Stomach smooth muscle (tissue), 2 donors: Measurements from ENCODE around the gene ZNF609.
"Not testable (repeated sequence)": the region's sequence is repeated elsewhere in the genome, so short reads cannot be mapped to it uniquely, and the experiment has no call there.

Experiments used
- H3K27ac ChIP-seq: one replicate; pipeline ENCODE4 v1.7.0; 2013; ENCODE audit warnings: mild to moderate bottlenecking, low read length, inconsistent platforms
- H3K27me3 ChIP-seq, 2 donors: one replicate each; pipeline ENCODE4 v1.7.0; 2013; ENCODE audit warnings: low read length in 2 of 2; ENCODE audit not compliant: insufficient read depth in 2 of 2, control insufficient read depth in 1 of 2
- H3K36me3 ChIP-seq, 2 donors: one replicate each; pipeline ENCODE4 v1.7.0; 2013; ENCODE audit warnings: low read length in 2 of 2; ENCODE audit not compliant: control insufficient read depth in 2 of 2, insufficient read depth in 2 of 2
- H3K4me1 ChIP-seq: one replicate; pipeline ENCODE4 v1.7.0; 2013; ENCODE audit warnings: low read length; ENCODE audit not compliant: control insufficient read depth, insufficient read depth
- H3K4me3 ChIP-seq, 2 donors: one replicate each; pipeline ENCODE4 v1.7.0; 2013; ENCODE audit warnings: low read length in 2 of 2
- H3K9ac ChIP-seq, 2 donors: one replicate each; pipeline ENCODE4 v1.7.0; 2013; ENCODE audit warnings: low read length in 2 of 2, mild to moderate bottlenecking in 1 of 2
- H3K9me3 ChIP-seq, 2 donors: one replicate each; pipeline ENCODE4 v1.7.0; 2013; ENCODE audit warnings: low read length in 2 of 2; ENCODE audit not compliant: control insufficient read depth in 2 of 2
- donor health status: healthy.
- donor health status: Pancreatic carcinoma.

The ZNF609 gene

DNA sequence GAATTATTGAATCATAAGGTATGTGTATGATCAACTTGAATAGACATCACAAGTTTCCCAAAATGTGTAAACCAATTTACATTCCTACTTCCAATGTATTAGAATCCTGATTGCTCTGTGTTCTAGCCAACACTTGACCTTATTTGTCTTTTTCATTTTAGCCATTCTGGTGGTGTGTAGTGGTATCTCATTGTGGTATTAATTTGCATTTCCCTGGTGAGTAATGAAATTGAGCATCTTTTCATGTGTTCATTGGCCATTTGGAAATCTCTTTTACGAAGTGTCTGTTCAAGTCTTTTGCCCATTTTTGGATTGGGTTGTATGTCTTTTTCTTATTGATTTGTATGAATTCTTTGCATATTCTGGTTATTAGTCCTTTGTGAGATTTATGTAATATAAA is 177.0 kb downstream of the ZNF609 start:
- H3K36me3 ChIP-seq, result peaks cover 0 to 2% of the 10 kb centered on the region in 2 donors
- no peak overlapping the region for H3K4me3 ChIP-seq
- peaks cover 27% of the 10 kb centered on the region for H3K4me1 ChIP-seq
- H3K9me3 ChIP-seq, result no peaks in the 10 kb centered on the region
- no peak overlapping the region for H3K27ac ChIP-seq
- H3K9ac ChIP-seq, result no peak overlapping the region
- no peaks in the 10 kb centered on the region for H3K27me3 ChIP-seq

DNA sequence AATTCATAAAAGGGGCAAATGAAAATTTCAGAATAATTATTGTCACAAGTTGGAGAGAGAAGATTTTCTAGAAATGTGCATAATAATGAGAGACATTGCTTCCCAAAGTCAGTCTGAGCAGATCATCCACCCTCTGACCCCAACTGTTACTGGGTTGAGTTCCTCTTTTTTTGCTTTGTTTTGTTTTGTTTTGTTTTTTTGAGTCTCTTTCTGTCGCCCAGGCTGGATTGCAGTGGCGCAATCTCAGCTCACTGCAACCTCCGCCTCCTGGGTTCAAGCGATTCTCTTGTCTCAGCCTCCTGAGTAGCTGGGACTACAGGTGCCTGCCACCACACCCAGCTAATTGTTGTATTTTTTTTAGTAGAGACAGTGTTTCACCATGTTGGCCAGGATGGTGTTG is 179.4 kb downstream of the ZNF609 start:
- not testable (repeated sequence) for H3K27me3 ChIP-seq, H3K9ac ChIP-seq, H3K4me3 ChIP-seq, H3K27ac ChIP-seq, H3K9me3 ChIP-seq, H3K36me3 ChIP-seq
- peaks cover 19% of the 10 kb centered on the region for H3K4me1 ChIP-seq

DNA sequence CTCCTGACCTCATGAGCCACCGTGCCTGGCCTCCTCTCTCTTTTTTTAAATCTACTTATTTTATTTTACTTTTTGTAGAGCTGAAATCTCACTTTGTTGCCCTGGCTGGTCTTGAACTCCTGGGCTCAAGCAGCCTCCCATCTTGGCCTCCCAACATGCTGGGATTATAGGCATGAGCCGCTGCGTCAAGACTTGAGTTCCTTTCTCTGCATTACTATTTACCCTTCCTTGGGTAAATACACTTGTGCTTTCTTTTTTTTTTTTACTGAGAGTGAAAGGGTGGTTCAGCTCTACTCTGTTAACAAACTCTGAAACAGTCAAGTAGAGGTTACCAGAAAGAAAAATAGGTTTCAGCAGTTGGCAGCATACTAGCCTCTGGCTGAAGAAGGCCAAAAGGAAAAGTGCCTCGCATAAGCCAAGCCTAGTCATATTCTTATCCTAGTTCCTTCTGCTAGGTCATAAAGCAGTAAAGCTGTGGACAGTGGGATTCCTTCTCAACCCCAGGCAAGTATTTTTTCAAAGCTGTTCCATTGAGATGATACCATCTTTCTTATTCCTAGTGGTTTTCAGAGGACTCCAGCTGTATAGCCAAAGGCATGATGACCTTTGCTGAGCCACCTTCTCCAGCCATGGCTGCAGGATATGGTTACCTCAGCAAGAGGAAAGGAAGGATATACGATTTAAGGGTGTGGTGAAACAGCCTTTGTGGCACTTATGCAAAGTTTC is 179.9 kb downstream of the ZNF609 start:
- Histone ChIP-seq H3K4me1 (peaks cover 17% of the 10 kb centered on the region), H3K27me3 (no peaks in the 10 kb centered on the region), H3K4me3 (no peak overlapping the region), H3K9me3 (no peaks in the 10 kb centered on the region), H3K36me3 (no peaks in the 10 kb centered on the region), H3K27ac (peak overlapping the region; percentile 18), H3K9ac (no peak overlapping the region)

DNA sequence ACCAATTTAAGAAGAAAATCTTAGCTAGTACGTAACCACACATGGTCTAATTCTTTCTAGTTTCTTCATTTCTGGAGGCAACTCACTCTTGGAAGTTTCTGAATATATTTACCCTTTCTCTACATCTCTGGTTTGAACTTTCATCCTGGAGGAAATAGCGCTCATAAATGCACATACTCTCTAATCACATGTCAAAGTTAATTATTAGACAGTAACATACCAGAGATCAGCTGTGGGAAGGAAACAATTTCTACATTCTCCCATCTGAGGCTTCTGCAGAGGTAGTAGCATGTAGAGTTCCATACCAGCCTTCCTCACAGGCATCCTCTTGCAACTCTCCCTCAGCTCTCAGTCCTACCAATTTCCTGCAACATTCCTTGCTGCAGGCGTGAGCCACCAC is 182.5 kb downstream of the ZNF609 start:
- H3K36me3 ChIP-seq, result no peaks in the 10 kb centered on the region
- H3K27ac ChIP-seq, result no peak overlapping the region
- no peak overlapping the region for H3K9ac ChIP-seq
- H3K9me3 ChIP-seq, result no peaks in the 10 kb centered on the region
- no peak overlapping the region for H3K4me3 ChIP-seq
- no peaks in the 10 kb centered on the region for H3K27me3 ChIP-seq
- H3K4me1 ChIP-seq, result peaks cover 7% of the 10 kb centered on the region

DNA sequence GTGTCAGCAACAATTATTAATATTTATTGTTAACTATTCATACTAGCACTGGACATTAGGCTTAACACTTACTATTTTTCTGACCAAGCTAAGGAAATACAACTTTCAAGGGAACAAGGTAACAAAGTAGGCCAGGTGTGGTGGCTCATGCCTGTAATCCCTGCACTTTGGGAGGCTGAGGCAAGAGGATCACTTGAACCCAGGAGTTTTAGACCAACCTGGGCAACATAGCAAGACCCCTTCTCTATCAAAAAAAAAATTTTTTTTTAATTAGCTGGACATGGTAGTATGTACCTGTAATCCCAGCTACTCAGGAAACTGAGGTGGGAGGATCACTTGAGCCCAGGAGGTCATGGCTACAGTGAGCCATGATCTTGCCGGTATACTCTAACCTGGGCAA is 183.3 kb downstream of the ZNF609 start:
- no peaks in the 10 kb centered on the region for H3K36me3 ChIP-seq
- H3K27me3 ChIP-seq, result no peaks in the 10 kb centered on the region
- H3K9me3 ChIP-seq, result no peaks in the 10 kb centered on the region
- peaks cover 7% of the 10 kb centered on the region for H3K4me1 ChIP-seq
- no peak overlapping the region for H3K4me3 ChIP-seq
- H3K9ac ChIP-seq, result no peak overlapping the region
- no peak overlapping the region for H3K27ac ChIP-seq

DNA sequence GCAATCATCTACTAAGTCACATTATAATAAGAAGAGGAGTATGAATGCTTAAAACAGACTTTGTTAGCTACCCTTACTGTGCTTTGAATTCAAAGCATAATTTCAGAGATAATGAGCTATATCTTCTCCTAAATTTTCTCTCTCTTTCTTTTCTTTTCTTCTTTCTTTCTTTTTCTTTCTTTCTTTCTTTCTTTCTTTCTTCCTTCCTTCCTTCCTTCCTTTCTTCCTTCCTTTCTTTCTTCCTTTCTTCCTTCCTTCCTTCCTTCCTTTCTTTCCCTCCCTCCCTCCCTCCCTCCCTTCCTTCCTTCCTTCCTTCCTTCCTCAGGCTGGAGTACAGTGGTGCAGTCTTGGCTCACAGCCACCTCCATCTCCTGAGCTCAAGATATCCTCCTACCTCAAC is 184.4 kb downstream of the ZNF609 start:
- H3K4me3 ChIP-seq, result not testable (repeated sequence)

DNA sequence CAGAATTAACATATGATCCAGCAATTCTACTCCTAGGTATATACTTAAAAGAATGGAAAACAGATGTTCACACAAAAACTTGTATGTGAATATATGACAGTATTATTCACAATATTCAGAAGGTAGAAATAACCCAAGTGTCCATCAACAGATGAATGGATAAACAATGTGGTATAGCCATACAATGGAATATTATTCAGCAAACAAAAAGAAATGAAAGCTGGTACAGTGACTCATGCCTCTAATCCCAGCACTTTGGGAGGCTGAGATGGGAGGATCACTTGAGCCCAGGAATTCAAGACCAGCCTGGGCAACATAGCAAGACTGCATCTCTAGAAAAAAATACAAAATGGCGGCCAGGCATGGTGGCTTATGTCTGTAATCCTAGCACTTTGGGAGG is 185.6 kb downstream of the ZNF609 start:
- no peak overlapping the region for H3K27ac ChIP-seq
- no peaks in the 10 kb centered on the region for H3K4me1 ChIP-seq
- H3K36me3 ChIP-seq, result no peaks in the 10 kb centered on the region
- no peaks in the 10 kb centered on the region for H3K9me3 ChIP-seq
- no peaks in the 10 kb centered on the region for H3K27me3 ChIP-seq
- no peak overlapping the region for H3K9ac ChIP-seq
- H3K4me3 ChIP-seq, result no peak overlapping the region

More for the DNA sequence above, 184.4 kb downstream of the ZNF609 start:
- not testable (repeated sequence) for H3K27ac ChIP-seq, H3K27me3 ChIP-seq, H3K9me3 ChIP-seq, H3K36me3 ChIP-seq, H3K4me1 ChIP-seq, H3K9ac ChIP-seq

DNA sequence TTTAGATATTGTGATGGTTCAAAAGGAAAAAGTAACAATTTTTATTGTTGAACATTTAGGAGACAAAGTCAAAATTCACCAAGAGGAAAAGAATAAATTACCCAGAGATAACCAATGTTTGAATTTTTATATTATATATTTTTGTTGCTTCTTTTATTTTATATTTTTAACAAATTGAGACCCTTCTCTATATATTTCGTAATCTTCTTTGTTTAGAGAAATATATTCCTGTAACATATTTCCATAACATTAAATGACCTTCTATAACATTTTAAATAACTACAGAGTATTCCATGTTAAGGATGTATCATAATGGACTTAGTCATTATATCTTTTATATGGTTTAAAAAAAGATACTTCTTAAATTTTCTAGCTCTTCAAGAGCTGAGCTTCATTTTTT is 187.0 kb downstream of the ZNF609 start:
- no peak overlapping the region for H3K27ac ChIP-seq
- no peaks in the 10 kb centered on the region for H3K9me3 ChIP-seq
- H3K27me3 ChIP-seq, result no peaks in the 10 kb centered on the region
- H3K9ac ChIP-seq, result no peak overlapping the region
- no peak overlapping the region for H3K4me3 ChIP-seq
- H3K4me1 ChIP-seq, result no peaks in the 10 kb centered on the region
- H3K36me3 ChIP-seq, result no peaks in the 10 kb centered on the region

DNA sequence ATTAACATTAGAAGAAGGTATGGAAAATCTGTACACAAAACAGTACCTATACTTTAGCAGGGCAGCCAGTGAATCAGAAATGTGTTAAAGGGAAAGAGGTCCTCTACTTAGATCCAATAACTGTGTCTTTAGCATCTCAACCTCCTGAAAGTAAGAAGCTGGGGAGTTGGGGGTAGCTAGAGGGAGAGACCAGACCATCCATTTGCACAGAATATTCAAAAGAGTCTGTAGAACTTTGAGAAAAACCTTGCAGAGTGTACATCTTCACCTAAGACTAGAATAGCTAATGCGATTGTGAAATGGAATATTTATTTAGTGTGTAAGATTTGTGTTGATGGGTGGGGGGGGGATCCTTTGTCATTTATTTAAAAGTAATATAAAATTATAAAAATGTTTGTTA is 190.2 kb downstream of the ZNF609 start:
- Histone ChIP-seq H3K9me3 (no peaks in the 10 kb centered on the region), H3K27ac (no peak overlapping the region), H3K36me3 (no peaks in the 10 kb centered on the region), H3K4me1 (no peaks in the 10 kb centered on the region), H3K4me3 (no peak overlapping the region), H3K27me3 (no peaks in the 10 kb centered on the region), H3K9ac (no peak overlapping the region)

DNA sequence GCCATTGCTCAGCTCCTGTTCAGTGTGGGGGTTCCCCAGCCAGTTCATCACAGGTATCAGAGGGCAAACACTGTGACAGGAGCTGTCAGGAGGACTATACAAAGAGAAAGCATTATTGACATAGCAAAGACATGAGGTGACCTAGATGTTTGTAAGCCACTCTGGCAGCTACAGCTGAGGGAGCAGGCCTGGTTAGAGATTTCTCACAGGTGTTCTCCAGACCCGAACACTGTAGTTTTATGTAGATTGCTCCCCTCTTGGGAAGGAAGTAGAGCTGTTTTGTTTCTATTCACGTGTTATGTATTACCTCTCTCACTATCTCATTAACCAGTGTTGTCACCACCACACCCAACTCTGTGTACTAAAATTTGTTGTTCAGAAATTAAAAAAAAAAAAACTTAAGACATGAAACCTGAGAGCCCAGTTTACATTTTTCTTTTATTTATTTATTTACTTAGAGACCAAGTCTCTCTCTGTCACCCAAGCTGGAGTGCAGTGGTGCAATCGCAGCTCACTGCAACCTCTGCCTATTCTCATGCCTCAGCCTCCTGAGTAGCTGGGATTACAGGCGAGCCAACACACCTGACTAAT is 191.3 kb downstream of the ZNF609 start:
- Histone ChIP-seq H3K27ac (no peak overlapping the region), H3K4me1 (no peaks in the 10 kb centered on the region), H3K9ac (no peak overlapping the region), H3K36me3 (no peaks in the 10 kb centered on the region), H3K4me3 (no peak overlapping the region), H3K27me3 (no peaks in the 10 kb centered on the region), H3K9me3 (no peaks in the 10 kb centered on the region)

DNA sequence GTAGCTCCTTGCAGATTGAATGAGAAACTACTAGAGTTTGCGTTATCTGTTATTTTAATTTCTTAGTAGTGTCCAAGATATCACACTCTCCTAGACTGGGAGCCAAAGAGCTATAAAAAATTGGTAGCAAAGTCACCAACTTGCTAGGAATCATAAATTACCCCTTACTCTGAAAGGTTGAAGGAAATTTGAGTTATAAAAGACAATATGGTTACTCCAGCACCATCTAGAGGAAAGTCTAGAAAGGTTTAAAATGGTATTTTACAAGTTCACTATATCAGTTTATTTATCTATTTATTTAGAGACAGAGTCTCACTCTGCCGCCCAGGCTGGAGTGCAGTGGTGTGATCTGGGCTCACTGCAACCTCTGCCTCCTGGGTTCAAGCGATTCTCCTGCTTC is 193.4 kb downstream of the ZNF609 start:
- no peaks in the 10 kb centered on the region for H3K36me3 ChIP-seq
- no peaks in the 10 kb centered on the region for H3K4me1 ChIP-seq
- no peak overlapping the region for H3K4me3 ChIP-seq
- H3K9me3 ChIP-seq, result no peaks in the 10 kb centered on the region
- H3K27ac ChIP-seq, result no peak overlapping the region
- no peak overlapping the region for H3K9ac ChIP-seq
- H3K27me3 ChIP-seq, result no peaks in the 10 kb centered on the region
